CD4-positive, alpha-beta T cell treated with Interferon gamma for 1 hour (primary cell): Measurements from ENCODE around the gene AFAP1L2.

Experiments used
- DNase-seq: peaks from one replicate; pipeline ENCODE4 v3.0.0-alpha.2; 2020

Gene AFAP1L2

DNA sequence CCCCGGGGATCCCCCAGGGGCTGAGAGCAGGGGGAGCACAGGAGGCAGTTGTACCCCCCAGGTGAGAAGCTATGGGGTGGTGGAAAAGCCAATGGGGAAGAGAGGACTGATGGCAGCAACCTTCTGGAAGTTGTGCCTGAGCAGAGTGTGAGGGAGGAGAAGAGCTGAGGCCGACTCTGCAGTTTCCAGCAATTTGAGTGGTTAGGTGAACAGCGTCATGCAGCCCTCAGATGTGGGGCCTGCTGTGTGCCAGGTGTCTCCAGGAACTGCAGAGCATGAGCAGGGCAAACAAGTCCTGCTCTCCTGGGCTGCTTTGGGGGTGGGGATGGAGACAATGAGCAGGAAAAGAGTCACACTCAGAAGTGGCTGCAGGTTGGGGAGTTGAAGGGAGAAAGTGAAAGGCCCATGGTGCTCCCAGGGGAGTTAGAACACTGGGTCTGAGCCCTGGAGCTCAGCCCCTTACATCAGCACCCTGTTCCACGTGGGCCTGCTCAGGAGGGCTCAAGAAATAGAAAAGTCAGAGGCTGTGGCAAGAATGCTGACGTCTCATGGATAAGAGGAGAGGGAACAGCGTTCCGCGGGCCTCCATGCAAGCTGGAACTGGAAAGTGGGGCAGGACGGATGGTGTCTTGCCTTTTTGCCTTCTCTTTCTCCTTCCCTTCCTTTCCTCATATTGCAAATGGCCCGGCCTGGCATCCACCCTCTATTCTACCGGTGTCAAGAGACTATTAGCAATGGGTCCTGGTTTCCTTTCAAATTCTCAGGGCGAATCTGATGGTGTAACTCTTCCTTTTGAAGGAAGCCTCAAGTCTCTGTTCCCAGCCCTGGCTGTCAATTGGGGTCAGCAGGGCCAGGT, 4.0 kb upstream of the AFAP1L2 start:
- no peak for DNase-seq

DNA sequence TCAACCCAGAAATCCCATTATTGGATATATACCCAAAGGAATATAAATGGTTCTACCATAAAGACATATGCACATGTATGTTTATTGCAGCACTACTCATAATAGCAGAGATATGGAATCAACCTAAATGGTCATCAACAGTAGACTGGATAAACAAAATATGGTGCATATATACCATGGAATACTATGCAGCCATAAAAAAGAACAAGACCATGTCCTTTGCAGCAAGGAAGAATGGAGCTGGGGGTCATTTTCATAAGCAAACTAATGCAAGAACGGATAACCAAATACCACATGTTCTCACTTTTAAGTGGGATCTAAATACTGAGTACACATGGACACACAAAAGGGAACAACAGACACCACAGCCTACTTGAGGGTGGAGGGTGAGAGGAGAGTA, 2.2 kb upstream of the AFAP1L2 start:
- DNase-seq, result no peak

DNA sequence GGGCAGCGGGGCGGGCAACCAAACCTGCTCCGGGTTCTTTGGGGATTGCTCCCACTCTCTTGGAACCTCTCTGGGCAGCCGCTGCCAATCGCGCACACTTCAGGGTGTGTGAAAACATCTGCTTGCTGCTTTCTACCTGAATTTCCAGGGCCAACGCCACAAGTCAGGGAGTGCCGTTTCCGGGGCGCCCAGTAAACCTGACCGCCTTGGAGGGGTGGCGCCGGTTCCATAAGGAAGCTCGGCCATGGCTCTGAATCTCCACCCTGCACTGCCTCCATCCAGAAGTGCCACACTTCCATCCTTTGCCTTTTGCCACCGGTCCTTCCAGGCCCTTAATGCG, 679 bp upstream of the AFAP1L2 start:
- DNase-seq, result no peak

- no peak for DNase-seq
These were observed 651 bp downstream of the AFAP1L2 start for GRCh38 chr10:114403541-114404161.

- no peak for DNase-seq
These were observed 1.3 kb downstream of the AFAP1L2 start for GRCh38 chr10:114402871-114403540.

DNA sequence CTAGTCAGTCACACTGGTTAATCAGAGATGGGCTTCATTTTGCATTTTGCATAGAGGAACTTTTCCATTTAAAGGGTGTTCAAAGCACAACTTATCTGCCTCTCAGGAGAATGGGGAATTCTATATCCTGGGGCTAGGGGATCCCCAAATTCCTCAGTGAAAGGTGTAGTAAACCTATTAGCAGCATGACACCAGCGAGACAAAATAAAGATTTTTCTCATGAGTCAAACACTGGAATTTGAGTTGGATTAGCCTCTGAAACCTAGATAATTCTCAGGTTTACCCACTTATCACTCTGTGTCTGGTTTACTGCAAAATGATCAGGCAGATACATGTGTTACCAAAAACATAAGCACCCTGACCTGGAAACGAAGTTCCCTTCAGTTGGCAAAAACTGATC, 2.1 kb downstream of the AFAP1L2 start:
- no peak for DNase-seq

GRCh38 chr10:114401195-114401791, 3.0 kb downstream of the AFAP1L2 start:
- DNase-seq, result no peak

GRCh38 chr10:114400091-114400490, 4.2 kb downstream of the AFAP1L2 start:
- no peak for DNase-seq

GRCh38 chr10:114399576-114399975, 4.7 kb downstream of the AFAP1L2 start:
- DNase-seq, result no peak

DNA sequence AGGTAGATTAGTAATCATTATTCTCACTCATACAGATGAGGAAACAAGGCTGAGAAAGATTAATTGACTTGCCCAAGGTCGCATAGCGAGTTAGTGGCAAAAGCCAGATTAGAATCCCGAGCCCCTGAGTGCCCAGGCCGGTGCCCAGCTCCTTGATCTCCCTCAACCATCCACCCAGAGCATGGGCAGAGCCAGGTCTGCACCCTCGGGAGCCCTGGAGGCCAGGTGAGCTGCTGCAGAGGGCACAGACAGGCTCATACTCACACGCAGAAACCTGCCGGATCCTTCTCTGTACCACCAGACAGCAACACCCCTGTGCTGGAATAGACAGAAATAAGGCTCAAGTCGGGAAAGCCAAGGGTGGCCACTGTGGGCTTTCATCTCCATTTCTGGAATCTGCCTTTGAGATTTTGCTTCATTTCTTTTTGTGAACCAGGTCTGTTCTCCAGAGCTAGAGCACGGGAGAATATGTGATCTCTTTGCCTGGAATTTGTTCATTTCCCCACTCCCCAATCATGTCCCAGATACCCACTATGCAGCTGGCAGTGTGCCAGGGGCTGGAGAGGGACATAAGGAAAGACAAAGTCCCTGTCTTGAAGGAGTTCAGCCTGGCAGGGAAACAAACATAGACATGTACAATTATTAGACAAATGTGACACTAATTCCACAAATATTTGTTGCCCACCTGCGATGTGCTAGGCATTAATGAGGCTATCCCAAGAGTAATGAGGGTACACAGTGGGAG, 5.5 kb downstream of the AFAP1L2 start:
- DNase-seq, result no peak

GRCh38 chr10:114397651-114398145, 6.6 kb downstream of the AFAP1L2 start:
- DNase-seq, result no peak

- no peak for DNase-seq
These were observed 7.8 kb downstream of the AFAP1L2 start for GRCh38 chr10:114396464-114396863.

- DNase-seq, result no peak
These were observed 8.8 kb downstream of the AFAP1L2 start for GRCh38 chr10:114395366-114396022.

DNA sequence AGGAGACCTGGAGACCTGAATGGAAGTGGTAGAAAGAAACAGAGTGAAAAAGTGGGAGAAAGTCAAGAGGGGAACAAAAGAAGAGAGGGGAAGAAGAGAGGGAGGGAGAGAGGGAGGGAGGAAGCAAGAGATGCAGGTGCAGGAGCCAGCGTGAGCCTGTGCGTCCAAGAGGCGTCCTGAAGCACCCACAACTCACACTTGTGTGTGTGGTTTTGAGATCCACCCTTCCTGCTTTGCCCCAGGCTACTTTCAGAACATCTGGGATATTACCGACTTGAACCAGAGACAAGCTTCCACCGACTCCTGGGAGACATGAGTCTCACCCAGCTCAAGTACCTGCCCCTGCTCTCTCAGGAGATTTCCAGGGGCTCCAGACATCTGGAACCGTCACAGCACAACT, 9.8 kb downstream of the AFAP1L2 start:
- DNase-seq, result no peak

DNA sequence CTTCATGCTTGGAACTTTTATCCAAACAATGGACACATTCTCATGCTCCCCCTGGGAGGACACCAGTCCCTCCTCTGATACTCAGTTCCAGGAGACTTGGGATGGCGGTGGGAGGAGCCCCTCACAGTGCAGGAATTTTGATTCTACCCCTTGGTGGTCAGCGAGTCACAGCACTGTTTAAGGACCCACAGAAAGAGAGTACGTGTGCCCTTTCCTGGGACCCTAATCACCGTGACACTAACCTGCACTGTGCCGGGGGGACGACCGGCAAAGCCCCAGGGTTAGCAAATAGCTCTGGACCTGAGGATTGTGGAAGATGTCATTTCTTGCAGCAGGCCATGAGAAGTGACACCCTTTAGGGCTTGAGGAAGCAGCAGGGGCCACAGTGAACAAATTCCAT, 10.4 kb downstream of the AFAP1L2 start:
- no peak for DNase-seq

GRCh38 chr10:114393482-114393881, 10.8 kb downstream of the AFAP1L2 start:
- no peak for DNase-seq

GRCh38 chr10:114392112-114392835, 12.0 kb downstream of the AFAP1L2 start:
- DNase-seq, result no peak

DNA sequence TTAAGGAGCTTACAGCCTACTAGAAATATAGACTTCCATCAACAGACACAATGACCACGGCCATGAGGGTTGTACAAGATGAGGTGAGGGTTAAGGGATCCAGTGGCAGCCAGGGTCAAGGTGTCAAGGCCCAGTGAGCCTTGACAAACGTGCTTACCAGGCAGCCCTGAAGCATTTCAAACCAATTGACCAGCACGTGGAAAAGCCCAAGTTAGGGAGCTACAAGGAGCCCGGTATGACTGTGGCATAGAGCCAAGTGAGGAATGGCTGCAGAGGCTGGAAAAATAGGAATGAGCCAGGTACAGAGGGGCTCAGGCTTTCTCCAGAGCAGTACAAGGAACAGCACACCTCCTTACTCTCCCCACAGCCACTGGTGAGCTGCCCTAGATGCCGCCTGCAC, 12.7 kb downstream of the AFAP1L2 start:
- no peak for DNase-seq

DNA sequence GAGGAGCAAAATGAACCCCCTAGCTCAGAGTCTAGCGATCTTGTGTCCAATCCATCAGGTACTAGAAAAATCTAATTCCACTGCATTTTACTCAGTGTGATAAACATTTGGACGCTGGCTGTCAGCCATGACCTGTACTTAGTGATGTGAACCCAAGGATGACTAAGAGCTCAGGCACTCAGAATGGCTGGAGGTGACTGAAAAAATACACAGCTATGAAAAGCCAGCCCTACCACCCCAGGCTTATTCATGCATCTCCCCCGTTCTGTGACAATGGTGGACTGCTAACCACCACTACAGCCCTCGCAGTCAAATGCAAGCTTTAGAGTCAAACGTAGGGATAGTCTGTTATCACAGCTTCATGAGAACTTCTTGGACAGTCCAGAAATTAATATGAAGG, 14.9 kb downstream of the AFAP1L2 start:
- DNase-seq, result no peak

DNA sequence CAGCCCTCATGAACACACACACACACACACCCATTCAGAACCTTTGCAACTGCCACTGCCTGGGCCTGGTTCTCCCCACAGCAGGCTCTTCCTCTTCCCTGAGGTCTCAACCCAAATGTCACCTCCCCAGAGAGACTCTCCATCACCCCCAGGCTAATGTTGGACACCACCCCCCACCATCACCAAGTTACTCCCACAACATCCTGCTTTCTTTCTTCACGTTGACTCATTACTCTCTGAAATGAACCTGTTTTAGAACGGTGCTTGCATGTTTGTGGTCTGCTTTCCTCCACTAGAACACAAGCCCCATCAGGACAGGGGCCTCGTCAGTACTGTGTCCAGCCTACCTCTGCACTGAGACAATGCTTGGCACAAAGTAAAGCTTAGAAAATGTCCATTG, 16.0 kb downstream of the AFAP1L2 start:
- DNase-seq, result no peak

GRCh38 chr10:114387784-114388183, 16.5 kb downstream of the AFAP1L2 start:
- DNase-seq, result no peak

DNA sequence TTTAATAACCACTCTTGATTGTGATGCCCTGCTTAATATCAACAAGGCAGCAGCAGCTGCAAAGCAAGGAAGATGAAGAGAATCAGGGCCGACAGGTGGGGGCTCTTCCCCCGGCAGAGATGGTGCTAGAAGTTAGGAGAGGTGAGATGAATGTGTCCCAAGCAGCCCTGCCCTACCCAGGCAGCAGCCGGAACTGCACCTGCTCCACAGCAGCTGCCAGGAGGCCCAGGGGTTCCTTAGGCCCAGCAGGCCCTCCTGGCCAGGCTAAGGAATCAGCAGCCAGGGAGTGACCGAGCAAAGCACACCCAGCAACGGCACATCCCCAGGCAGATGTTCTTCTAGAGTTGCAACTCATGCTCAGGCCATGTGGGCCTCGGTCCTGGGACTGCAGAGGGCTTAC, 17.9 kb downstream of the AFAP1L2 start:
- DNase-seq, result no peak
